Fibroblast of pulmonary artery (primary cell): ENCODE results near the gene SHC1.
A peak's percentile ranks its signal among the peaks of the same experiment; 100 is the strongest.

Source experiments
- DNase-seq: peaks from one replicate; pipeline ENCODE4 v3.0.0-alpha.2; 2010; ENCODE audit warnings: low read depth
- H3K4me3 ChIP-seq: replicated peaks from 2 replicates; pipeline ENCODE4 v1.5.1; 2011; ENCODE audit warnings: low read depth, mild to moderate bottlenecking, control low read depth, low read length, moderate library complexity
- CTCF ChIP-seq: IDR thresholded peaks from 2 replicates; pipeline ENCODE4 v1.5.1; 2011; ENCODE audit warnings: mild to moderate bottlenecking, control low read depth, low read length, inconsistent platforms; ENCODE audit errors: missing control alignments

The SHC1 gene

GRCh38 chr1:154937085-154937987, 33.2 kb downstream of the SHC1 start:
- TF ChIP-seq CTCF: peak; percentile 36
- DNase-seq: peak; percentile 98
- H3K4me3 ChIP-seq: peak overlapping the region; percentile 90

GRCh38 chr1:154936555-154937084, 33.9 kb downstream of the SHC1 start, which contains the start of gene PMVK:
PMVK (minus strand) TSS chr1:154936719; CDS start chr1:154936685, 34 bp downstream.
- peak within 1 kb of the TSS; percentile 90 for H3K4me3 ChIP-seq
- TF ChIP-seq CTCF: peak; percentile 21
- DNase-seq: peak; percentile 97

DNA sequence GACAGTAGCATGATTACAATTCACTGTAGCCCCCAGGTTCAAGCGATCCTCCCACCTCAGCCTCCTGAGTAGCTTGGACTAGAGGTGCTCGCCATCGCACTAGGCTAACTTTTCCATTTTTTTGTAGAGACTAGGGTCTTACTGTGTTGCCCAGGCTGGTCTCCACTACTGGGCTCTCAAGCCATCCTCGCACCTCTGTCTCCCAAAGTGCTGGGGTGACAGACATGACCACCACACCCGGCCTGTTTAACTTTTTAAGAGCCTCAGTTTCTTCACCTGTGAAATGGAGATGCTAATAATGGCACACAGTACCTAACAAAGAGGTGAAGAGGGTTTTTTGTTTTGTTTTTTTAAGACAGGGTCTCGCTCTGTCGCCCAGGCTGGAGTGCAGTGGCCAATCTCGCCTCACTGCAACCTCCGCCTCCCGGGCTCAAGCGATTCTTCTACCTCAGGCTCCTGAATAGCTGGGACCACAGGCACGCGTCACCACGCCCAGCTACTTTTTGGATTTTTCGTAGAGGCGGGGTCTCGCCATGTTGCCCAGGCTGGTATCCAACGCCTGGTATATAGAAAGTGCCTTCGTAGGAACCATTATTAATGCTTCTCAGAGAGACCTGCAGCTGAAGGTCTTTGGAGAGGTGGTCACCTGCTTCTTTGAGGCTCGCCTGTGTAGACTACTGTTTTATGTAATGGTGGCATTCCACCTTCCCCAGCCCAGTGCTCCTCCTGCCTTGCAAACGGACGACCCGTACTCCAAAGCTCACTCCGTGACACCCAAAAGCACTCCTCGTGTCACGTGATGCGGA, 34.6 kb downstream of the SHC1 start:
- TF ChIP-seq CTCF: no peak
- H3K4me3 ChIP-seq: peak overlapping the region; percentile 90
- no peak for DNase-seq

- no peak for TF ChIP-seq CTCF
- no peak for DNase-seq
- H3K4me3 ChIP-seq: no peak overlapping the region
Observed at GRCh38 chr1:154934358-154934948, 36.1 kb downstream of the SHC1 start.

GRCh38 chr1:154931940-154932487, 38.5 kb downstream of the SHC1 start:
- no peak for DNase-seq
- H3K4me3 ChIP-seq: no peak overlapping the region
- no peak for TF ChIP-seq CTCF

DNA sequence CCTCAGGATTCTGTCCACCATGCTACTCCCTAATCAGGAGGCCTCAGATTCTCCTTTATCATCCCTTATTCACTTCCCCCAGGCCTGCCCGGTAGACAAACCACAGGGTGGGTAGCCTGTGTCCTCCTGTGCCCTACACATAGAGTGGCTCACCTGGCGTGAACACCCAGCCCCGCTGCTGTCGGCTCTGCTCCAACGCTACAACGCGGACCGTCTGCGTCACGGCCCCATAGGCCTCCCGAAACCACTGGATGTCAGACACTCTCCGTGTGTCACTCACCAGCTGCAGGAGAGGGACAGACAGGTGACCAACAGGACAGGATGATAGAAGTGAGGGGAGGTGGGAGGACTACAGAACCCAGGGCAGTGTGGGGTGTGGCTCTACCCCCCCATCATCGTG, 44.3 kb downstream of the SHC1 start:
- no peak for TF ChIP-seq CTCF
- DNase-seq: no peak
- H3K4me3 ChIP-seq: no peak overlapping the region
